AG04449 (cell line): Measurements from ENCODE around the gene TSPEAR.

Source experiments
- CTCF ChIA-PET: fragments of 350-600 bp; formaldehyde crosslinking; extraction: SDS; loops from one replicate; lab custom pipeline; 2021; ENCODE audit warnings: antibody characterized with exemption; lab: Yijun Ruan, JAX
- POLR2A ChIA-PET: fragments of 400-600, 350-600 bp; formaldehyde crosslinking; extraction: SDS; loops from one replicate; lab custom pipeline; 2020; ENCODE audit warnings: antibody characterized with exemption, inconsistent platforms; lab: Yijun Ruan, JAX
- DNase-seq: peaks from one replicate; pipeline ENCODE4 v3.0.0-alpha.2; 2010; ENCODE audit warnings: low read depth, low spot score
- H3K4me3 ChIP-seq: 2 replicates; pipeline ENCODE4 v1.5.1; 2011; ENCODE audit warnings: low read depth, mild to moderate bottlenecking, control low read depth, low read length
- CTCF ChIP-seq: IDR thresholded peaks from one replicate; pipeline ENCODE4 v1.5.1; 2011; ENCODE audit warnings: mild to moderate bottlenecking, moderate library complexity, low read length, control low read depth, inconsistent platforms; ENCODE audit not compliant: insufficient read depth; ENCODE audit errors: missing control alignments

Gene TSPEAR

GRCh38 chr21:44681861-44682579 lies 29.4 kb downstream of the TSPEAR start, which contains the start of gene KRTAP12-1:
KRTAP12-1 (minus strand) TSS chr21:44682163; CDS start chr21:44682123, 40 bp downstream.
- no peak for DNase-seq
- no peak within 1 kb of the TSS for H3K4me3 ChIP-seq
- ChIA-PET POLR2A (no interaction called here), CTCF (interaction anchor here (1.2 kb wide), 1 partner anchor 13 kb away, joined by 3 read pairs; no protein-coding TSS in a partner anchor)
- TF ChIP-seq CTCF, result no peak

- DNase-seq, result no peak
- POLR2A ChIA-PET, result no interaction called here
- TF ChIP-seq CTCF, result no peak
- H3K4me3 ChIP-seq, result no peak overlapping the region
- CTCF ChIA-PET, result no interaction called here
Observed at GRCh38 chr21:44681152-44681551, 30.2 kb downstream of the TSPEAR start.

GRCh38 chr21:44677881-44678280 lies 33.5 kb downstream of the TSPEAR start:
- no peak for DNase-seq
- CTCF ChIA-PET, result no interaction called here
- H3K4me3 ChIP-seq, result no peak overlapping the region
- no peak for TF ChIP-seq CTCF
- POLR2A ChIA-PET, result no interaction called here

- POLR2A ChIA-PET, result no interaction called here
- CTCF ChIA-PET, result no interaction called here
- no peak overlapping the region for H3K4me3 ChIP-seq
Observed at GRCh38 chr21:44671911-44672310, 39.5 kb downstream of the TSPEAR start.

GRCh38 chr21:44670642-44671432 lies 40.5 kb downstream of the TSPEAR start:
- no peak overlapping the region for H3K4me3 ChIP-seq
- DNase-seq, result no peak
- CTCF ChIA-PET, result no interaction called here
- POLR2A ChIA-PET, result no interaction called here
- no peak for TF ChIP-seq CTCF

More at GRCh38 chr21:44671911-44672310, 39.5 kb downstream of the TSPEAR start:
- DNase-seq, result no peak
- TF ChIP-seq CTCF, result no peak

GRCh38 chr21:44667612-44668011 lies 43.8 kb downstream of the TSPEAR start:
- ChIA-PET CTCF (no interaction called here), POLR2A (no interaction called here)
- H3K4me3 ChIP-seq, result no peak overlapping the region
- DNase-seq, result no peak
- TF ChIP-seq CTCF, result no peak
